CD4-positive, alpha-beta T cell treated with Interleukin-2 at 100 ng/mL for 4 hours (primary cell): ENCODE measurements around the gene MYCBP2.
"Not testable (repeated sequence)": the region's sequence is repeated elsewhere in the genome, so short reads cannot be mapped to it uniquely, and the experiment has no call there.

Source experiments
- DNase-seq: peaks from one replicate; pipeline ENCODE4 v3.0.0-alpha.2; 2020; ENCODE audit warnings: low spot score

The MYCBP2 gene

DNA sequence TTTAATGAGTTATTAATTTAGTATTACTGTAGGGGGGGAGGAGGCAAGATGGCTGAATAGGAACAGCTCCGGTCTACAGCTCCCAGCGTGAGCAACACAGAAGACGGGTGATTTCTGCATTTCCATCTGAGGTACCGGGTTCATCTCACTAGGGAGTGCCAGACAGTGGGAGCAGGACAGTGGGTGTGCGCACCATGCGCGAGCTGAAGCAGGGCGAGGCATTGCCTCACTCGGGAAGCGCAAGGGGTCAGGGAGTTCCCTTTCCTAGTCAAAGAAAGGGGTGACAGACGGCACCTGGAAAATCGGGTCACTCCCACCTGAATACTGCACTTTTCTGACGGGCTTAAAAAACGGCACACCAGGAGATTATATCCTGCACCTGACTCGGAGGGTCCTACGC, 127.9 kb downstream of the MYCBP2 start:
- DNase-seq = not testable (repeated sequence)

DNA sequence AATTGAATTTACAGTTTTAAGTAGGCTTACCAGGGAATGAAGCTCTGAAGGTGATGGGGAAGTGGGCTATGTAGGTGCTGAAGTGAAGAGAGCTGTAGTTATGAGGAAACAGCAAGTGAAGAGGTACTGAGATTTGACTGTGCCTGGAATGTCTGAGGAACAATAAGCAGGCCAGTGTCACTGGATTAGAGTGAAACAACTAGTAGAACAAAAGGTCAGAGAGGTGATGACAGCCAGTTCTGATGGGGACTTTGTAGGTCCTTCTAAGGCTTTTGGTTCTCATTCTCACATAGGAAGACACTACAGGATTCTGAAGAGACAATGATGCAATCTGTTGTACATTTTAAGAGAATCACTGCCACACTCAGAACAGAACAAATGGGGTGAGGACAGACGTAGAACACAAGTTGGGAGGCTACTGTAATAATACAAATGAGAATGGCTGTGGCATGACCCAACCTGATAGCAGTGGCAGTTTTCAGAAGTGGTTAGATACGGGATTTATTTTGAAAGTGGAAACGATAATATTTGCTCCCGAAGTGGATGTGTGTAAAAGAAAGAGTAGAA, 130.8 kb downstream of the MYCBP2 start:
- no peak for DNase-seq

DNA sequence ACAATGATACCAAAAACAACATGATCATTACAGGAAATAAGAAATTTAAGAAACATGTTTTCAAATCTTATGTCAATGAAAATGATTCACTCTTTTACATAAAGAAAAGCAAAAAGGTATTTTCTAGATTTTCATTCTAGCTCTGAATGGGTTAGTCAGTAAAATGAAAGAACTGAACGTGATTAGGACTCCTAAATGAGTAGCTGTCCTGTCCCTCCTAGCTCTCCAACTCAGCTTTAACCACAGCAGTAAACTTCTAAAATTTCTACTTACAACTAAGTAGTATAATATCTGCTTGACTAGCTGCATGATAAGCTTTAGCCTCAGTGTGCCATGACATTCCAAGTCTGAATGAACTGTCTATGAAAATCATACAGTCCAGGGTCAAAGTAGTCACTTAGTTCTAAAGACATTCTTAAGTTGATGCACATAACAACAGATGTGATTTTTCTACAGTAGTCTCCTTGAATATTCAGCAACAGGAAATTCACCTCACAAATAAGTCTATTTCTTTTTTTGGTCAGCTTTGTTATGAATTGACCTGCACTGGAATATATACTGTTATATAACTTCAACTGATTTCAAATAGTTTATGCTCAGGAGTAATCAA, 136.4 kb downstream of the MYCBP2 start:
- no peak for DNase-seq

DNA sequence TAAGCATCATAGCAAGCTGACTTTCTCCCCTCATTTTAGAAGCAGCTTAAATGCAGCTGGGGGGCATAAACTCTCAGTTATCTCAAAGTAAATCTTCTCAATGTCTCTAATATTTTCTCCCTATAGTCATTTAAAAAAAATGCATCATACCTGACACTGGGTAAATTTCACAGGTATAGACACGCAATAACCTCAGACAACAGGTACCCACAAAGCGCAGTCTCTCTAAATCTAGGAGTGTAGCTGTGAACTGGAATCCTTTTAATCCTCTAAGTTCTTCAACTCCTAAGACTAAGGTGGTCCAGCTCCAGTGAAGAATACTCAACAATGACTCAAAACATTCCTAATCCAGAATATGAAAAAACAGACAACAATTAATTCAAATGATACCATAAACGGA, 141.2 kb downstream of the MYCBP2 start:
- DNase-seq = no peak

DNA sequence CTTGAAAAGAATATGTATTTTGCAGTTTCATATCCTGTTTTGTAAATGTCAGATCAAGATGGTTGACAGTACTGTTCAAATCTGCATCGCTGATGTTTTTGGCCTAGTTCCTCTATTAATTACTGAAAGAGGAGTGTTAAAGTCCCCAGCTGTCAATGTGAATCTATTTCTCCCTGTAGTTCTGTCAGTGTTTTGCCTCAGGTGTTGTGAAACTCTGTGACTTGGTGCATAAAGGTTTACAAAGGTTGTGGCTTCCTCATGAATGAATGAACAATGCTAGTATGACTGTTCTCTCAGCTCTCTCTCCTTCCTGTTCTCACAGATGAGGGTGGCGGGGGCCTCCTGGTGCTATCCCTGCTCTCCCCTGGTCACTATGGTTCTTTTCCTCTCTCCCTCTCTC, 142.4 kb downstream of the MYCBP2 start:
- DNase-seq = peak; percentile 8

DNA sequence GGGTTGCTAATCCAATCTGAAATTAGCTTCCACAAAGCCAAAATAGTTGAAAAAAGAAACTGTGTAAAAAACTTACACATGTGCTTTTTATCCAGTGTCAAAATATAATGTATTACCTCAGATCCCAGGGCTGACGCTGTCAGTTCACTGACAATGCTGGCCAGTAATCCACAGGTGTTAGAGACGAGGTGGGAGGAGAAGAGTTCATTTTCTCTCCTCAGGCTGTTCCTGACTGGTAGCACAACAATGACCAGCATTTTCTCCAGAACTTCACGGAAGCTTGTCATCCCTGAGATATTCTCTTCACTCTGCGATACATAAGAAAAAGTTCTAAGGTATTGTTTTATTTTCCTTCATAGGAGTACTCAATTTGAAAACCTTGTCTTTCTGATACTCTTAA, 146.9 kb downstream of the MYCBP2 start:
- DNase-seq = no peak

DNA sequence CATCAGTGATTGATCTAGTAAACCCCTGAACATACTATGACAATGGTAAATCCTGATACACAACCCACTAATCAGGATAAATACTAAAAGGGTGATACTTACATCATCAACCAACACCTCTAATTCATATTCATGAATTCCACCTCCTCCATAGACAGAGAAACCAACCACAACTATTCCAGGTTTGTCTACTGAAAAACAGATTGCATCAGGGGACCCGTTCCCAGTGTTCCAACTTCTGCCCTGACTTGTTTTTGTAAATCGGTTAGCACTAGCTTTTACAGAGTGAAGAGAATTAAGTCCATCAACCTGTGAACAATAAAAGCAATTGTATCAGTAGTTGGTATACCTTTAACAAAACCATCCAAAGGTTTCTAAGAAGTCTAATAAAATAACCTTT, 149.2 kb downstream of the MYCBP2 start:
- no peak for DNase-seq

DNA sequence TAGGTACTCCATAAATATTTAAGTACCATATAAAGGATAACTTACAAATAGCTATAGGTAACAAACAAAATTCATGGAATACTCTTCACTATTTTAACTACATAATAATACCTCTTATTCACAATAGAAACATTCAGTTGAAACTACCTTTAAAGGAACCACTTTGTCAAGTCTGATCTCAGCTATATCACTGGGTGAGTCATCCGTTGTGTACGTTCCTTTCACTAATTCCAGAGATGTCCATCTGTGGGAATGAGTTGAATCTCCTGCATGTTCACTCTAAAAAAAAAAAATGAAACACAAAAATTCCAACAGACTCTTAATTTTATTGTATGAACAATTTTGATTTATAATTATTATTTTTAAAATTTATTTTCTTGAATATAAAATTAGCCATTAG, 150.5 kb downstream of the MYCBP2 start:
- no peak for DNase-seq

DNA sequence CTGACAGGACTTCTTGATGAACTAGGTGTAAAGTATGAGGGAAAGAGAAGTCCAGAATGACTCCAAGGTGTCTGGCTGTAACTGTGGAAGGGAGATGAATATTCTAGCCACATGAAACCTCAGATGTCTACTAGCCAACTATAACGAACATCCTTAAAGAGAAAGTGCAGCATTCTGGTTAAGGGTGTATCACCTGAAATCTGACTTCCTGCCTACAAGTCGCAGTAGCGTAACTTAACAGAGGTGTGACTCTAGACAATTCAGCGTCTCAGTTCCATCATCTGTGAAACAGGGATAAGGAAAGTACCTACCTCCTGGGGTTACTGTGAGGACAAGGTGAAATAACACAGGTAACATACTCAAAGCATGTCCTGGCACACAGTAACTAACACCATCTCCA, 154.2 kb downstream of the MYCBP2 start:
- no peak for DNase-seq

DNA sequence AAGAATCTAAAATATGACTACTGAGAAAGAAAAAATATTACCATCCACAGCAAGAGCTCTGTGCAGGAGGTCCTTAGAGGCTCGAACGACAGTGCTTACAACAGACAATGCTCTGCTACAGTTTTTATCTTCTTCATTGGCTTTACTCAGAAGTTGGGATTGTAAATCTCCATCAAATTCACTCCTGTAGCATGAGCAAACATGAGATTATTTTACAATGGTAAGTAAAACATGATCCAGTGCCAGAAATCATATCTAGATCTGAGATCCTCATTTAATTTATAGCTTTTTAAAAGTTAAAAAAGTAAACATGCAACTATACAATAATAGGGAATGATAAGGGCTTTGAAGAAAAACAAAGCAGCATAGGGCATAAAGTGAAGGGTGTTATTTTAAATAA, 155.4 kb downstream of the MYCBP2 start:
- no peak for DNase-seq

DNA sequence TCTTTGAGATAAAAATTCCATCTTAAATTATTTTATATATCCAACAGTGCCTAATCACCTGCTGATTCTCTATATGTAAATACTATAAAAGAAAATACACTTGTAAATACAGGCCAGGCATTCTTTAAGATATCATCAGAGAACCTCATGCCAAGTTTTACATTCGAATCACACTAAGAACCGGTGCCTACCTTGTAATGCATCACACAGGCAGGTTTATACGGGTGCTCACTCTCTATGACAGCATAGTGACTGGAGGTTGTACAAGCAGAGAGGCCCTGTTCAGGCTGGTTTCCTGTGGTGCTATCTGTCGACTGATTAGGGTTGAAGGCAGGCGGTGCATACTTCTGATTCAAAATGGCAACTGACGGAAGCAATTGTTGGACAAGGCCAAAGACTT, 158.7 kb downstream of the MYCBP2 start:
- DNase-seq = no peak

DNA sequence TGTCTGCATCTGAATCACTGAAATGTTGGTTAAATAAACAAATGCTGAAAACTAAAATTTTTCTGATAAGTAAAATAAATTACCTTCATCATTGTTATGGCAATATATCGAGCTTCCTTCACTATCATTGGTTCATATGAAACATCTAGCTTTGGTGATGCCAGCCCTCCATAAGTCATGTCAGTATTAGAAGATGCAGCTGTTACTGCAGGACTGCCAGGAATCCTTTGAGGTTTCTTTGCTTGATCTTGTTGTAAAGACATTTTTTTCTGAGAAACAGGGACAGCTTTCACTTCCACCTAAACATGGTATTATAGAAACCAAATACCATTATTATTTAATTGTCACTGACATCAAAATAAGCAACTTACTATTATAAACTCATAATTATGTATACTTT, 176.2 kb downstream of the MYCBP2 start:
- no peak for DNase-seq

DNA sequence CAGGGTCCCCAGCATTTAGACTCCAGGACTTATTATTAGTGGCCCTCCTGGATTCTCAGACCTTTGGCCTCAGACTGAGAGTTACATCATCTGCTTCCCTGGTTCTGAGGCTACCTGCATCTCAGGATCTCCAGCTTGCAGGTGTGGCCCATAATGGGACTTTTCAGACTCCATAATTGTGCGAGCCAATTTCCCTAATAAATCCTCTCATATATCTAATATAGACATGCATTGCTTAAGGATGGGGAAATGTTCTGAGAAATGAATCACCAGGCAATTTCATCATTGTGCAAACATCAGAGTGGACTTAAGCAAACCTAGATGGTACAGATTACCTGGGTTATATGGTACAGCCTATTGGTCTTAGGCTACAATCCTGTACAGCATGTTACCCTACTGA, 183.5 kb downstream of the MYCBP2 start:
- DNase-seq = no peak

DNA sequence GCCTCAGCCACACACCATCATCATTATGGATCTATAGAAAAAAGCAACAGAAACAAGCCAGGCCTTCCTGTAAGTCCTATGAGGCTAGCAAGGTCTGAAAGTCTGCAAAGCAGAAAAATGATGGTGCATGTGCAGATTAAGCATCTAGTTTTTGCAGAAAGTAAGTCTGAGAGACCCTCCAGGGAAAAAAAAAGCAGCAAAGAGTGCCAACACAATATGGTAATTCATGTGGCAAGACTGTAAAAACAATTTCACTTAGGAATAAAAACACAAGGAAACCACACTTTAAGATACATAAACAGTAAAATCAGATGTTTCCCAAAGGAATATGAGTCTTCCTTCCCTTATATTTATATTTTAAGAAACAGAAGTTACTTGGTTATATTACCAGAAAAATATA, 187.6 kb downstream of the MYCBP2 start:
- DNase-seq = no peak

DNA sequence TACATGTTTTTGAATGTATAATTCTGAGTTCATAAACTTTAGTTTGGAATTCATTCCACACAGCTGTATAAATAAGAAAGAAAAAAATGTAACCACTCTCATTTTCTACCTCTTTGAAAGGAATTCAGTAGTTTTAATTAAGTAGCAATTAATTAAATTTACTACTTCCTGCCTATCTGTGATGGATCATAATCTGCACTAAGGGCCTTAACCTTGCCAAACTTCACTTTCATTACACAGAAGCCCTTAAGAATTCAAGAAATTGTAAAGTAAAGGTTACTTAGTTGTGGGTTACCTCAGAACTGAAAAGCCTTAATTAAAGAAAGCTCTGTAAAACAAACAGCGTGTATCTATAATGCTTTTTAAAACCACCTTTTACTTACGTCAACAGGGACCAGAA, 188.1 kb downstream of the MYCBP2 start:
- no peak for DNase-seq

DNA sequence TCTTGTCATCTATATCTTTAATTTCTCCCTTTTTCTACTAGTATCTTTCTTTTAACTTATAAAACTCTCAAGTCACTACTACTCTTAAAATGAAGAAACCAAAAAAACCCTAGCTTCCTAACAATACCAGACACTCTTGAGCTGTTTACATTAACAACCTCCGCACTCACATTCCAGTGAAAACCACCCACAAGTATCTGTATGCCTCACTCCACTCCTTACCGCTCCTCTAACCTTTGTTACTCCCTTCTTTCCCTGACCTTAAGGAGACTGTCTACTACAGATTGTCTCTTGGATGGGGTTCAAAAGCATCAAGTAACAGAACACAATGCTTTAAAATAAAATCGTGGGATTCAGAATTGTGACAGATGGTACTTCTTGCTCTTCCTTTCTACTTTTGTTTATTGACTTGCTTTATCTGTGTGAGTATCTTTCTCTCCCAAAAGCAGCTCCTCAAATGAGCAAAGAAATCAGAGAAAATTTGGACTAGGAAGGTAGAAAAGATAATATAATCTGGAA, 189.9 kb downstream of the MYCBP2 start:
- no peak for DNase-seq

DNA sequence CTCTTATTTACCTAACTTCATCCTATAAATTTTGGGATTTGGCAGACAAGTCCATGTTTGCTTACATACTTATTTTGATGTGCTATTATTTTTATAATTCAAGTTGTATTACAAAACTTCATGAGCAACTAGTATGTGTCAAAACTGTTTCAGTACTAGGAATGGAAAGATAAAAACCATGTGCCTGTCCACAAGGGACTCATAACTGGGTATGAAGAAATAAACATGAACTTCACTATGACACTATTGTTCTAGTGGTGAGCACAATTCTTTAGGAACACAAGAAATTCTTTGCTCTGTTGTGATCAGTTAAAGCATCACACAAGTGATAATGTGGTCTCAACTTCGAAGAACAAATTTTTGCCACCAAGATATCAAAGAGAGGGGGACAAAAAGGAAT, 202.5 kb downstream of the MYCBP2 start:
- no peak for DNase-seq

DNA sequence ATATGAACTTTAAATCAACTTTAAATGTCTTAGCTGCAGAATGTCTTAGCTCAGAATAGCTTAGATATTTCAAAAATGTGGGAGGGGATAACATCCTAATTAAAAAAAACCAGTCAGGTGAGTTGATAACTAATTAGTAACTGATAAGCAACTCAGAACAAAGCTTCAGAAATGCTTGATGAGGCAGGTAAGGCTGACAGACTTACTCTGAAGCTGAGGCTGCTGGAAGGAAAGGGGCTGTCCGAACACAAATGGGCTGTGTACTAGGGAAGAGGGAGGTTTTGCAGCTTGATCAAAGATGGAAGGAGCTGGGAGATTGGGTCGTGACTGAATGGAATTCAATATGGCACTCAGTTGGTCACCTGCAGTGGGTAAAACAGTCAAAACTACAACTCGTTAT, 208.8 kb downstream of the MYCBP2 start:
- DNase-seq = no peak

DNA sequence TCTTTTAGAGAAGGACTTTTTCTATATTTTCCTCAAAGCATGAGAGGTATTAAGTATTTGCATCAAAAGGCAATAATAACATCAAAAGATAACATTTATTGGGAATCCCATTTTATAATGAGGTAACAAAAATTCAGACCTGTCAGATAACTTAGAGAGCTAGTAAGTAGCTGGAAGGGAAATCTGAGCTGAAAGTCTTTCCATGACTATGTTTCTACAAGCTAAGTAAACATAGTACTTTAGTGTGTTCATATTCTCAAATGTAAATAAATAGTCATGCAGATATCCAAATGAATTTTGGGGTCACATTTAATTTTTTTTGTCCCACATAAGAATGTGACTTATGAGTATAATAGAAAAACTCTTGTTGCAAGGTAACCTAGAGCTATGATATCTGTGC, 212.6 kb downstream of the MYCBP2 start:
- no peak for DNase-seq

DNA sequence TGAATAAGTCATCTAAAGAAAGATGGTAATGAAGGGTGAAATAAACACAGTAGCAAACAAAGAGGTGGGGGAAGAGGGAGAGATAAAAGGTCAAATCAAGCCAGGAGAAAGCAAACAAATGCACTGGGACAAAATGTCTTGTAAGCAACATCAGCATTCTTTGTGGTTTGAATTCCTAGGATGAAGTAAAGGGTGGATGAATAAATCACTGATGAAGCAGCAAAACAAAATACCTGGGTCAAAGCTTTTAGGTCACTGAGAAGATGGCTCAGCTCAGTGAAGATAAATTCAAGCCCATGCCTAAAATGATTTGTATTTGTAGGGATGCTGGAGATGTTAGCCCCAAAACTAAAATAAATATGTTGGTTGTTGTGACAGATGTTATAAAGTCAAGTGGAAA, 213.4 kb downstream of the MYCBP2 start:
- no peak for DNase-seq

DNA sequence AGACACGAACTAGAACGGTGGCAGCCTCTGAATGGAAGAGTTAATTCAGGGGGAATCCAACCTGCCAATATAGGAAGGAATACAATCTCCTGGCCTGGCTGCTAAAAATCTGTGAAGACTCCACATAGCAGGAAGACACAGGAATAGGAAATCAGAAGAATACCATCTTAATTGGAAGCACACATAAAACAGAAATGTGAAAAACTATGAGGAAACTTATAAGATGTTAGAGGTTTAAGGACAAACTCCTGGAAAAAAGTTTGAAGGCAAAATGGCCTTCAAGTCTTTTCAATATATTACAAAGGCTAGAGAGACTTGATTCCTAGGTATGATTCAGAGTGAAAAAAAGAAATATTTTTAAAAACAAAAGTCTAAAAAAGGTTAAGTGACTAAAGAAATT, 221.8 kb downstream of the MYCBP2 start:
- no peak for DNase-seq

DNA sequence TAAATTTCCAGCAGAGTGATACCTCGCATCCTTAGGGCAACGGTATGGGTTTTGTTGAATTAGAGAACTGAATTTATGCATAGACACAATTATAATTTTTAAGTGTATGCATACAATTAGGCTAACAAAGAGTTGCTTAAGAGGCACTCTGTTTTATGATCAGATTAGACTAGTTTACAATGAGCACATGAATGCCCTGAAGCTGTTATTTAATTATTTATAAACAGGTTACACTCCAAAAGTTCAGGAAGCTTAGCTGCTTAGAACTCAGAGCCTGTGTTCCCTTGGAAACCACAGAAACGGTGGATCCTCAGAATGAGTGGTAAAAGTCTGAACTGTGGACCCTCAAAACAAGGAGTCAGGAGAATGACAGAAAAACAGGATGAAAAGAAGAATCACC, 227.5 kb downstream of the MYCBP2 start:
- DNase-seq = no peak

DNA sequence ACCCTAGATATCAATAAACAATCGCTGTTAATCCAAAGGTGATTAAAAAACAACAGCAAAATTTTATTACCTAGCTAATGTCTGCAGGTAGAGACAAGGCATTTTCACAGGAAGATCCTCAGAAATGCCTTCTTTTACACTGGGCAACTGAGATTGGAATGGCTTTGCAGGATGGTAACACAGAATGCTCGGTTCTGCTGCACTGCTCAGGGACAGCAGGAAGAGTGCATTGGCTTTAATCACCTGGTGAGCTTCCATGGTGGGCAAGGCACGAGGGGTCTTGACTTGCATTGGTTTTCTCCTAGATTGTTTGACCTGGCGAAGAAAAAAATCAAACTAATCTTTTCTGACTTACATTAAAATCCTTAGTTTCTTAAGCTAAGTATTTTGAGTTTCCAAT, 231.6 kb downstream of the MYCBP2 start:
- no peak for DNase-seq

DNA sequence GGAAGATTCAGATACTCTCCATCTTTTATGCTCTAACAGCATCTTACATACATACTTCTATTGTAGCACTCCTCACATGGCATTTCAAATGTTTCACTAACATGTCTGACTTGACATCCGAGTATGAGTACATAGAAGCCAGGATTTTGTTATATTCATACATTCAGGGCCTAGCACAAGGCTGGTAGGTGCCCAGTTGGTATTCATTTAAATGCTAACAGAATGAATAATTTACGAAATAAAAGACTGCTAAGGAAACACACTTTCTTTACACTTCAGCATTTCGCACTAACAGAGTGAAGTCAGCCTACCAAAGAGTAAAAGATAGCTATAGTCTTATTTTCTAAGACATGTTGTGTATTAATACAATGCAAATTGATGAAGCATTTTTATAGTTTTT, 232.1 kb downstream of the MYCBP2 start:
- no peak for DNase-seq
